Choroid plexus epithelial cell (primary cell): Measurements from ENCODE around the gene RALGAPA1.

Source experiments
- DNase-seq: peaks from one replicate; pipeline ENCODE4 v3.0.0-alpha.2; 2010; ENCODE audit warnings: low read depth
- H3K4me3 ChIP-seq: 2 replicates; pipeline ENCODE4 v1.5.1; 2011; ENCODE audit warnings: low read depth, mild to moderate bottlenecking, control low read depth, low read length, moderate library complexity
- TF ChIP-seq, protein P1 (sequence below): conservative IDR thresholded peaks from 2 replicates; pipeline ENCODE4 v1.5.1; 2011; ENCODE audit warnings: low read depth, mild to moderate bottlenecking, control low read depth, inconsistent platforms, low read length, moderate library complexity

The RALGAPA1 gene

DNA sequence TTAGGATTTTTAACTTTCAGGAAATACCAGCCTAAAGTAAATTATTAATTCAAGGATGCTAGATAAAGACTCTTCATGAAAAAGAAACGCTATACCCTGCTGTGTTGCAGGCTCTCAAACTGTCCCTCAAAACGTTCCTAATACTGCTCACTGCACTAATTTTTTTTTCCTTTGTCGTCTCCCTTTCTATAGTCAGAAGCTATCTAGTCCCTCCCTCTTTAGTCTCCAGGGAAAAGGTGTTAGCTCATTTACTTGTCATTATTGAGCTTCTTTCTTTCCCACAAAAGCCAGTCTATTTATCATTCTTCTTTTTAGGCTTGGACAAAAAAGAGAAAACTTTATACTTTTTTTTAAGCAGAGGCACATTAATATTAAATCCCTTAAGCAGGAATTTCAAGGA lies 305.4 kb downstream of the RALGAPA1 start:
- no peak overlapping the region for H3K4me3 ChIP-seq

DNA sequence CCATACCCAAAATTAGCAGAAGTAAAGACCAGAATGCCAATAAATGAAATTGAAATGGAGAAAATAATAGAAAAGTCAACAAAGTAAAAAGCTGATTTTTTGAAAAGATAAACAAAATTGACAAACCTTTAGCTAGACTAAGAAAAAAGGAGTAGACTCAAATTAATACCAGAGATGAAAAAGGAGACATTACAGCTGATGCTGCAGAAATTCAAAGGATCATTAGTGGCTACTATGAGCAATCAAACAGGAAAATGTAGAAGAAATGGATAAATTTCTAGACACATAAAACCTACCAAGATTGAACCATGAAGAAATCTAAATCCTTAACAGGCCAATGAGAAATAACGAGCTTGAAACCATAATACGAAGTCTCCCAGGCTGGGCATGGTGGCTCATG lies 309.9 kb downstream of the RALGAPA1 start:
- DNase-seq = no peak
- no peak overlapping the region for H3K4me3 ChIP-seq
- TF ChIP-seq, protein P1, sequence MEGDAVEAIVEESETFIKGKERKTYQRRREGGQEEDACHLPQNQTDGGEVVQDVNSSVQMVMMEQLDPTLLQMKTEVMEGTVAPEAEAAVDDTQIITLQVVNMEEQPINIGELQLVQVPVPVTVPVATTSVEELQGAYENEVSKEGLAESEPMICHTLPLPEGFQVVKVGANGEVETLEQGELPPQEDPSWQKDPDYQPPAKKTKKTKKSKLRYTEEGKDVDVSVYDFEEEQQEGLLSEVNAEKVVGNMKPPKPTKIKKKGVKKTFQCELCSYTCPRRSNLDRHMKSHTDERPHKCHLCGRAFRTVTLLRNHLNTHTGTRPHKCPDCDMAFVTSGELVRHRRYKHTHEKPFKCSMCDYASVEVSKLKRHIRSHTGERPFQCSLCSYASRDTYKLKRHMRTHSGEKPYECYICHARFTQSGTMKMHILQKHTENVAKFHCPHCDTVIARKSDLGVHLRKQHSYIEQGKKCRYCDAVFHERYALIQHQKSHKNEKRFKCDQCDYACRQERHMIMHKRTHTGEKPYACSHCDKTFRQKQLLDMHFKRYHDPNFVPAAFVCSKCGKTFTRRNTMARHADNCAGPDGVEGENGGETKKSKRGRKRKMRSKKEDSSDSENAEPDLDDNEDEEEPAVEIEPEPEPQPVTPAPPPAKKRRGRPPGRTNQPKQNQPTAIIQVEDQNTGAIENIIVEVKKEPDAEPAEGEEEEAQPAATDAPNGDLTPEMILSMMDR = no peak

More for the DNA sequence above, 305.4 kb downstream of the RALGAPA1 start:
- no peak for DNase-seq
- TF ChIP-seq, protein P1 = no peak

DNA sequence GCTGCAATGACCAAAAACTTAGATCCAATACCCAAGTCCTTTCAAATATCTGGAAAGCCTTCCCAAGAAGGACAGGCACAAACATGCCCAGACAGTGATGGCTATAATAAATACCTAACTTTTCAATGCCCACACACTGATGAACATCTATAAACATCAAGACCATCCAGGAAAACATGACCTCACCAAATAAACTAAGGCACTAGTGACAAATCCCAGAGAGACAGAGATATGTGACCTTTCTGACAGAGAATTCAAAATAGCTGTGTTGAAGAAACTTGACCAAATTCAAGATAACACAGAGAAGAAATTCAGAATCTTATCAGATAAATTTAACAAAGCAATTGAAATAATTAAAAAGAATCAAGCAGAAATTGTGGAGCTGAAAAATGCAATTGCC lies 313.8 kb downstream of the RALGAPA1 start:
- H3K4me3 ChIP-seq = no peak overlapping the region
- TF ChIP-seq, protein P1 = no peak

DNA sequence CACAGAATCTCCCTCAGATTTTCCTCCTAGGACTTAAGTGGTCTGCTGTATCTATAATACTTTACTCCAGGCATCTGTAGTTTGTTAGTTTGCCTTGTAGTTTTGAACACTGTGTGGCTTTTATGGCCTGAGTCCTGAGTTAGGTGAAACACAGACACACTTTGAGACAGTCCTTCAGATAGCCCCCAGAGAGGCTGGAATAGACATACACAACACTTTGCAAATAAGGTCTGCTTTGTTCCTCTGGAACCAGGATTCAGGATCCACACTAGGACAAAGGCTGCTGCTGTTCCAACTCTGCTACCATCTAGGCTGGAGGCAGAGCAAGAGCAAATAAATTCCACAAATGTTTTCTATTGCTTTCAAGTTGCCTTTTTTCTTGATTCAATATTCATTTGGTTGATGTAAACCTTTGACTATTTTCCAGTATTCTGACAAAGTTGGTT lies 316.5 kb downstream of the RALGAPA1 start:
- no peak for DNase-seq
- TF ChIP-seq, protein P1 = no peak
- no peak overlapping the region for H3K4me3 ChIP-seq

More for the DNA sequence above, 313.8 kb downstream of the RALGAPA1 start:
- DNase-seq = no peak
